DND-41 (cell line): ENCODE results near the gene PPM1M.

Experiments
- CTCF ChIP-seq: IDR thresholded peaks from 2 replicates; pipeline ENCODE4 v1.5.1; 2012; ENCODE audit warnings: borderline replicate concordance, low read length, moderate library complexity, mild to moderate bottlenecking; ENCODE audit not compliant: poor library complexity, severe bottlenecking; ENCODE audit errors: extremely low read depth
- EZH2 ChIP-seq: IDR thresholded peaks from 3 replicates; pipeline ENCODE4 v1.6.1; 2012; ENCODE audit warnings: borderline replicate concordance, low read depth, mild to moderate bottlenecking, moderate library complexity, low read length, inconsistent platforms; ENCODE audit not compliant: severe bottlenecking

- TF ChIP-seq CTCF (peak; percentile 59), EZH2 (no peak)
Measured at GRCh38 chr3:52227117-52227516, 18.4 kb upstream of the PPM1M start.
